Small intestine (tissue), 16 donors: Measurements from ENCODE around the gene FOSL2. TPM values are rescaled to one million over a fixed set of nuclear protein-coding genes. Genes with fewer than 3 reads are reported as not detected.

ENCODE experiments used
- DNase-seq, 2 donors: peaks; one replicate each; pipeline versions ENCODE4 v3.0.0 to v3.0.0-alpha.2; 2013
- FAIRE-seq: peaks from 2 replicates; lab custom pipeline; 2012; peaks lifted over from hg19 to GRCh38; lab: Jason Lieb, UNC
- H3K27ac ChIP-seq, 3 donors: one replicate each; pipeline ENCODE4 v1.5.1; 2013; ENCODE audit warnings: low read length in 2 of 3, mild to moderate bottlenecking in 2 of 3, control low read depth in 1 of 3, inconsistent platforms in 1 of 3, low read depth in 1 of 3, moderate library complexity in 1 of 3
- H3K27me3 ChIP-seq, 3 donors: one replicate each; pipeline ENCODE4 v1.6.1; 2013; ENCODE audit warnings: low read length in 3 of 3, inconsistent platforms in 1 of 3; ENCODE audit not compliant: control insufficient read depth in 3 of 3, insufficient read depth in 3 of 3
- H3K36me3 ChIP-seq, 3 donors: one replicate each; pipeline ENCODE4 v1.6.1; 2013; ENCODE audit warnings: low read length in 3 of 3, inconsistent platforms in 1 of 3, low read depth in 1 of 3, mild to moderate bottlenecking in 1 of 3, moderate library complexity in 1 of 3; ENCODE audit not compliant: control insufficient read depth in 3 of 3, insufficient read depth in 2 of 3
- H3K4me1 ChIP-seq, 3 donors: one replicate each; pipeline ENCODE4 v1.6.1; 2013; ENCODE audit warnings: low read length in 2 of 3, inconsistent platforms in 1 of 3, low read depth in 1 of 3, mild to moderate bottlenecking in 1 of 3, moderate library complexity in 1 of 3; ENCODE audit not compliant: control insufficient read depth in 3 of 3, insufficient read depth in 2 of 3
- H3K4me3 ChIP-seq, 3 donors: one replicate each; pipeline ENCODE4 v1.5.1; 2013; ENCODE audit warnings: low read length in 3 of 3, control low read depth in 1 of 3, inconsistent platforms in 1 of 3, low read depth in 1 of 3, mild to moderate bottlenecking in 1 of 3, moderate library complexity in 1 of 3
- H3K9me3 ChIP-seq, 2 donors: one replicate each; pipeline ENCODE4 v1.6.1; 2013; ENCODE audit warnings: low read depth in 1 of 2, low read length in 1 of 2; ENCODE audit not compliant: control insufficient read depth in 2 of 2, insufficient read depth in 1 of 2
- WGBS, 3 donors: extraction: QIAGEN DNeasy Blood & Tissue Kit; methylation state at CpG; one replicate each; pipeline ENCODE4 v1.1.7; 2013; 5-methylcytosine and 5-hydroxymethylcytosine counted together
- long read RNA-seq, 10 donors: transcript quantifications; one replicate each; lab custom pipeline, GENCODE V29; 2026
- polyA plus RNA-seq, 4 donors: library from polyadenylated mRNA; stranded (reverse) in 3 of 4; unstranded in 1 of 4; fragments of 200-250 nt in 3 of 4; fragments of 120-200 nt in 1 of 4; gene quantifications; one replicate each; pipeline versions ENCODE4 v1.2.1 to v1.2.3, GENCODE V29; 2013
- donor health status: healthy with polysubstance abuse.
- donor health status: control.
- donor health status: control.
- donor health status: Bipolar disorder and iron deficiency.
- donor health status: healthy.

The FOSL2 gene
- polyA plus RNA-seq, result 10 to 100 TPM; 29.2 to 82.6 (median 40.7) TPM
- long read RNA-seq, donor 1, result 0 reads
- long read RNA-seq, donor 2, full-length matches to known transcripts, result 7 of 15 reads
- long read RNA-seq, donor 2, partial matches to known transcripts, result 8 of 15 reads
- long read RNA-seq, donor 2, other reads (novel, unspliced or antisense), result 0 of 15 reads
- long read RNA-seq, donor 3, full-length matches to known transcripts, result 8 of 14 reads
- long read RNA-seq, donor 3, partial matches to known transcripts, result 6 of 14 reads
- long read RNA-seq, donor 3, other reads (novel, unspliced or antisense), result 0 of 14 reads
- long read RNA-seq, donor 4, full-length matches to known transcripts, result 1 of 1 reads
- long read RNA-seq, donor 4, partial matches to known transcripts, result 0 of 1 reads
- long read RNA-seq, donor 4, other reads (novel, unspliced or antisense), result 0 of 1 reads
- long read RNA-seq, donor 5, full-length matches to known transcripts, result 4 of 4 reads
- long read RNA-seq, donor 5, partial matches to known transcripts, result 0 of 4 reads
- long read RNA-seq, donor 5, other reads (novel, unspliced or antisense), result 0 of 4 reads
- long read RNA-seq, donor 6, full-length matches to known transcripts, result 5 of 5 reads
- long read RNA-seq, donor 6, partial matches to known transcripts, result 0 of 5 reads
- long read RNA-seq, donor 6, other reads (novel, unspliced or antisense), result 0 of 5 reads
- long read RNA-seq, donor 7, result 0 reads
- long read RNA-seq, donor 8, full-length matches to known transcripts, result 2 of 2 reads
- long read RNA-seq, donor 8, partial matches to known transcripts, result 0 of 2 reads
- long read RNA-seq, donor 8, other reads (novel, unspliced or antisense), result 0 of 2 reads
- long read RNA-seq, donor 9, full-length matches to known transcripts, result 1 of 1 reads
- long read RNA-seq, donor 9, partial matches to known transcripts, result 0 of 1 reads
- long read RNA-seq, donor 9, other reads (novel, unspliced or antisense), result 0 of 1 reads
- long read RNA-seq, donor 10, full-length matches to known transcripts, result 11 of 11 reads
- long read RNA-seq, donor 10, partial matches to known transcripts, result 0 of 11 reads
- long read RNA-seq, donor 10, other reads (novel, unspliced or antisense), result 0 of 11 reads

GRCh38 chr2:28392297-28393113 is at the start of gene FOSL2:
Gene FOSL2 (plus strand): TSS chr2:28392858. CDS start chr2:28393721, 863 bp downstream.
- no peaks in the 10 kb centered on the region for H3K9me3 ChIP-seq
- DNase-seq (peak; percentile 99), FAIRE-seq (no peak)
- peaks cover 0 to 2% (median 0%) of the 10 kb centered on the region in 3 donors for H3K36me3 ChIP-seq
- H3K27ac ChIP-seq, result peak within 1 kb of the TSS; percentile 98 to 99 (median 99)
- H3K4me1 ChIP-seq, result peaks cover 0 to 25% (median 0%) of the 10 kb centered on the region in 3 donors
- no peaks in the 10 kb centered on the region for H3K27me3 ChIP-seq
- 0% methylated on average over 58 to 93 of the region's 93 CpGs for WGBS, 3 donors
- peak within 1 kb of the TSS; percentile 76 to 89 (median 84) for H3K4me3 ChIP-seq

DNA sequence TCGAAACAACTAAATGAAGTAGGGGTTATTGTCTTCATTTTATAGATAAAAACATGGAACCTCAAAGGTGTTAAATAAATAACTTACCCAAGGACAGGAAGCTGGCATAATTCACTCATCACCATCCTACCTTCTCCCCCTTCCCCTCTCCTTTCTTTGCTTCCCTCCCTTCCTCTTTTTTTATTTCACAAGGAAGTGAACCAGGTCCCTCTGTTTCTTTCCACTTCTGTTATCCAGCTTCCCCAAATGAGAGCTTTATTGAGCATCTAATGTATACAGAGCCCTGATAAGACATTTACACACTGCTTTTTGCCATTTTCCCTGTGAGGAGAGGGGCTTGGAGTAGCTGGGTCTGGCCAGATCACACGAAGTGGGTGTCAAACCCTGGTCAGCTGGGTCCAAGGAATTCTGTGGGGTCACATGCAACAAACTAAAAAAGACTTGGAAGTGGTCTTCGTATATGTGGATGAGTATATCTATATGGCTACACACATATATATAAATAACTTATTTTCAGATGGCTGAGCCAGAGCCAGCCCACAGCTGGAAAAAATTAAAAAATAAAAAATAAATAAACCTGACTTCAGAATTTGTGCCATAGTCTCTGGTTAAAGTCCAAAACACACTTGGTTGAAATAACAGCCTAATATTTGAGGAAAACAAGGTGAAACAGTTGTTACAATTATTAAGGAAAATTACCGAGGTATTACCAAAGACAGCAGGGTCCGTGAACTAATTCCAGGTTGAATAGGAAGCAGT is 49.3 kb upstream of the FOSL2 start:
- WGBS, 3 donors, result 79 to 87% (median 80%) methylated on average over 5 of the region's 5 CpGs
- no peak for FAIRE-seq
- DNase-seq, result no peak

GRCh38 chr2:28343971-28344715 is 48.5 kb upstream of the FOSL2 start:
- H3K36me3 ChIP-seq, result peaks cover 0 to 11% (median 0%) of the 10 kb centered on the region in 3 donors
- peaks cover 0 to 12% (median 0%) of the 10 kb centered on the region in 3 donors for H3K4me1 ChIP-seq
- no peaks in the 10 kb centered on the region for H3K9me3 ChIP-seq
- no peak for FAIRE-seq
- no peak for DNase-seq
- H3K27me3 ChIP-seq, result no peaks in the 10 kb centered on the region
- no peak overlapping the region for H3K4me3 ChIP-seq
- WGBS, 3 donors, result 89 to 93% (median 91%) methylated on average over 20 of the region's 20 CpGs
- no peak overlapping the region for H3K27ac ChIP-seq

More for the DNA sequence above, 49.3 kb upstream of the FOSL2 start:
- Histone ChIP-seq H3K9me3 (no peaks in the 10 kb centered on the region), H3K4me1 (peaks cover 0 to 20% (median 0%) of the 10 kb centered on the region in 3 donors), H3K27ac (peak overlapping the region in 1 of 3 donors; percentile 59), H3K36me3 (peaks cover 0 to 12% (median 0%) of the 10 kb centered on the region in 3 donors), H3K27me3 (no peaks in the 10 kb centered on the region), H3K4me3 (no peak overlapping the region)

DNA sequence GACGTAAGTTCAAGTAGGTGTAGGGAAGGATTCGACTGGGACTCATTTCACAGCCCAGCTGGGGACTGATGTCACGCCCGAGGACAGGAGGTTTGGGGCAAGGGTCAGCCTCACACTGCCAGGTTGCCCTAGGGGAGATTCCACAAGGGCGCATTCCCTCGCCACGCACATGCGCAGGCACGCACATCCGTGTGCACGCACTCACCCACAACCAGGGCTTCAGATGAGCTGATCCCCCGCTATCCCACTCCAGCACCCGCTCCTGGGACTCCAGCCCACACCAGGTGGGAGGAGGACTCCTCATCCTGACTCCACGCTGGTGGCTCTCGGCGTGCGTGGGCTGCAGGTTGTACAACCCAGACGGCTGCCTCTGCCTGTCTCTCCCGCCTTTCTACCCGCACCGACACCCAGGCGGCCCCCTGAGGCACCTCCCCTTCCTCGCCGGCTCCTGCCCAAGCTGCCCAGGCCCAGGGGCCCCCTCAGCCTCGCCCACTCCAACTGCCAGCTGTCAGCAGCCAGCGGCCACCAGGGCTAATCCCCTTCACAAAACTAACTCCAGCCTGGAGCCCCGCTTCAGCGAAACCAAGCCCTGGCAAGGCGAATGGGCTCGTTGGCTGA is 47.8 kb upstream of the FOSL2 start:
- FAIRE-seq, result no peak
- Histone ChIP-seq H3K4me1 (peaks cover 0 to 10% (median 0%) of the 10 kb centered on the region in 3 donors), H3K27me3 (no peaks in the 10 kb centered on the region), H3K9me3 (no peaks in the 10 kb centered on the region), H3K4me3 (no peak overlapping the region), H3K27ac (no peak overlapping the region), H3K36me3 (peaks cover 0 to 5% (median 0%) of the 10 kb centered on the region in 3 donors)
- WGBS, 3 donors, result 84 to 91% (median 85%) methylated on average over 30 of the region's 30 CpGs
- no peak for DNase-seq

DNA sequence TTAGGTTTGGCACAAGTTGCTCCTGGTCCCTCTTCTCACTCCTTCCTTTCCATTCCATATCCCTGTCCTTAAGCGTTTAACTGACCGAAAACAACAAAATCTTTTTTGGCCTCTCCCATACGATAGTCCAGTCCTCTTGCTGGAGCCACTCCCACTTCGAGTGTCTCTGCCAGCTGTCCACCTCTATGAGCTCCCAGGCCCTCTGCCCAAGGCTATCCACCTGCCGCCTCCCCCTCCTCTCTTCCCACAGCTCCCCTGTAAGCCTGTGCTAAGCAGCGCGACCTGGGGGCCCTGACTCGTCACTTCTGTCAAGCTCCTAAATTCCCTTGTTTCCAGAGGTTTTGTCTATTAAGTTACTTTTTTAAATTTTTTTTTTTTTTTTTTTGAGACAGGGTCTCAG is 47.0 kb upstream of the FOSL2 start:
- Histone ChIP-seq H3K27ac (no peak overlapping the region), H3K27me3 (no peaks in the 10 kb centered on the region), H3K4me3 (no peak overlapping the region), H3K4me1 (peaks cover 0 to 10% (median 0%) of the 10 kb centered on the region in 3 donors), H3K9me3 (no peaks in the 10 kb centered on the region), H3K36me3 (peaks cover 0 to 2% (median 0%) of the 10 kb centered on the region in 3 donors)
- DNase-seq (no peak), FAIRE-seq (no peak)
- 82 to 87% (median 82%) methylated on average over 8 of the region's 8 CpGs for WGBS, 3 donors

GRCh38 chr2:28346587-28346986 is 46.1 kb upstream of the FOSL2 start:
- Histone ChIP-seq H3K9me3 (no peaks in the 10 kb centered on the region), H3K36me3 (no peaks in the 10 kb centered on the region), H3K27ac (no peak overlapping the region), H3K27me3 (no peaks in the 10 kb centered on the region), H3K4me1 (peaks cover 0 to 10% (median 0%) of the 10 kb centered on the region in 3 donors), H3K4me3 (no peak overlapping the region)
- WGBS, 3 donors, result 73 to 96% (median 93%) methylated on average over 6 of the region's 6 CpGs
- no peak for FAIRE-seq
- no peak for DNase-seq
